NT2/D1 (cell line): ENCODE measurements around the gene SRCIN1.

Experiments
- SUZ12 ChIP-seq: IDR thresholded peaks from 2 replicates; pipeline ENCODE4 v1.6.1; 2011; ENCODE audit not compliant: insufficient read length, insufficient read depth; ENCODE audit errors: extremely low read depth
- YY1 ChIP-seq: IDR thresholded peaks from 2 replicates; pipeline ENCODE4 v1.6.1; 2011; ENCODE audit not compliant: insufficient read length, insufficient read depth
- ZNF274 ChIP-seq: IDR thresholded peaks from 2 replicates; pipeline ENCODE4 v1.6.1; 2011; ENCODE audit warnings: mild to moderate bottlenecking, low read depth, low read length

- no peak for TF ChIP-seq YY1
- TF ChIP-seq ZNF274: no peak
- no peak for TF ChIP-seq SUZ12
Observed at GRCh38 chr17:38565853-38566665, 39.7 kb downstream of the SRCIN1 start.
